ENCODE measurements around the gene AVPR2. TPM values are rescaled to one million over a fixed set of nuclear protein-coding genes. Genes with fewer than 3 reads are reported as not detected.

Gene AVPR2
- total and polyA plus RNA-seq, 9 of the 15 experiments (the other 6 are each of a cell fraction or from before 2014, with no cell fraction given): not detected

- TF ChIP-seq MYBL2 (IDR thresholded peaks at IDR 0.05; ENCODE audit: low read depth) (no peak), MYBL2 (CRISPR knock-in tag; IDR thresholded peaks at IDR 0.05; ENCODE audit: borderline replicate concordance) (no peak), HIVEP1 (CRISPR knock-in tag; IDR thresholded peaks at IDR 0.05) (no peak), ATF3 (IDR thresholded peaks at IDR 0.05) (no peak), ATF3 (CRISPR knock-in tag; conservative IDR thresholded peaks at IDR 0.05) (no peak), ZBTB17 (CRISPR knock-in tag; IDR thresholded peaks at IDR 0.05) (no peak), POLR3G (IDR thresholded peaks at IDR 0.05; ENCODE audit: extremely low read depth, insufficient read length, insufficient replicate concordance) (no peak), NCOR1 (IDR thresholded peaks at IDR 0.05) (no peak), CUX1 (CRISPR knock-in tag; IDR thresholded peaks at IDR 0.05) (no peak)
Measured at GRCh38 chrX:153888344-153888743, 16.1 kb upstream of the AVPR2 start (continued).

All from K562 (cell line).